Measurements from ENCODE around the gene ANGPT4. TPM values are rescaled to one million over a fixed set of nuclear protein-coding genes. Genes with fewer than 3 reads are reported as not detected.

Gene ANGPT4
- total and polyA plus RNA-seq, 5 donors from 2014 or later: not detected

DNA sequence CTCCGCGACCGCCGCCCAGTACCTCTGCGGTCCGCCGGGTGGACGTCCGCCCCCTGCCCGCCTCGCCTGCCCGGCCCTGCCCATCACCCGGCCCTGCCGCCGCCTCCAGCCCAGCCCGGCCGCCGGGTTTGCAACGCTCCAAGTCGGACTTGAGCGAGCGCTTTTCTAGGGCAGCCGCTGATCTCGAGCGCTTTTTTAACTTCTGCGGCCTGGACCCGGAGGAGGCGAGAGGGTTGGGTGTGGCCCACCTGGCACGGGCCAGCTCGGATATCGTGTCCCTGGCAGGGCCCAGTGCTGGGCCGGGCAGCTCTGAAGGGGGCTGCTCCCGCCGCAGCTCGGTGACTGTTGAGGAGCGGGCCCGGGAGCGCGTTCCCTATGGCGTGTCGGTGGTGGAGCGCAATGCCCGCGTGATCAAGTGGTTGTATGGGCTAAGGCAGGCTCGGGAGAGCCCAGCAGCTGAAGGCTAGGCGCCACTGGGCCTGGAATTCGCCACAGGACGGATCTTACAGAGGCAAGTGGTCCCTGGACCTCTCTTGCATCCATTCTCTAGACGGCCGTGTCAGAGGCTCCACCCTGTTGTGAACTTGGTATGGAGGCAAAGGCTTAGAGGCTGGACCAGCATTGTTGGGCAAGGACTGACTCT is 70.8 kb downstream of the ANGPT4 start:
- ATAC-seq (ENCODE audit: low read depth in 2 of 2) (no peak), DNase-seq (no peak)
- H3K27me3 ChIP-seq (ENCODE audit: control insufficient read depth, insufficient read depth, low read length): no peaks in the 10 kb centered on the region
- Mint-ChIP-seq H3K4me1 (peaks cover 5 to 69% (median 44%) of the 10 kb centered on the region in 4 donors), H3K27me3 (no peaks in the 10 kb centered on the region), H3K4me3 (peak overlapping the region; percentile 94 to 99 (median 98)), H3K27ac (peak overlapping the region; percentile 94 to 100 (median 95)), H3K36me3 (peaks cover 6% of the 10 kb centered on the region), H3K9me3 (peaks cover 0 to under 1% (median 0%) of the 10 kb centered on the region in 7 donors)
- H3K9me3 ChIP-seq (ENCODE audit: control insufficient read depth in 2 of 2, low read length in 2 of 2): no peaks in the 10 kb centered on the region
- no peaks in the 10 kb centered on the region for H3K36me3 ChIP-seq (ENCODE audit: control insufficient read depth, insufficient read depth, low read length)
- H3K4me3 ChIP-seq (ENCODE audit: low read depth, low read length): peak overlapping the region; percentile 93
- H3K27ac ChIP-seq (ENCODE audit: insufficient read depth, low read length, poor library complexity, severe bottlenecking): peak overlapping the region; percentile 82
- peaks cover 86% of the 10 kb centered on the region for H3K4me1 ChIP-seq (ENCODE audit: control insufficient read depth, insufficient read depth, low read length, poor library complexity, severe bottlenecking)

DNA sequence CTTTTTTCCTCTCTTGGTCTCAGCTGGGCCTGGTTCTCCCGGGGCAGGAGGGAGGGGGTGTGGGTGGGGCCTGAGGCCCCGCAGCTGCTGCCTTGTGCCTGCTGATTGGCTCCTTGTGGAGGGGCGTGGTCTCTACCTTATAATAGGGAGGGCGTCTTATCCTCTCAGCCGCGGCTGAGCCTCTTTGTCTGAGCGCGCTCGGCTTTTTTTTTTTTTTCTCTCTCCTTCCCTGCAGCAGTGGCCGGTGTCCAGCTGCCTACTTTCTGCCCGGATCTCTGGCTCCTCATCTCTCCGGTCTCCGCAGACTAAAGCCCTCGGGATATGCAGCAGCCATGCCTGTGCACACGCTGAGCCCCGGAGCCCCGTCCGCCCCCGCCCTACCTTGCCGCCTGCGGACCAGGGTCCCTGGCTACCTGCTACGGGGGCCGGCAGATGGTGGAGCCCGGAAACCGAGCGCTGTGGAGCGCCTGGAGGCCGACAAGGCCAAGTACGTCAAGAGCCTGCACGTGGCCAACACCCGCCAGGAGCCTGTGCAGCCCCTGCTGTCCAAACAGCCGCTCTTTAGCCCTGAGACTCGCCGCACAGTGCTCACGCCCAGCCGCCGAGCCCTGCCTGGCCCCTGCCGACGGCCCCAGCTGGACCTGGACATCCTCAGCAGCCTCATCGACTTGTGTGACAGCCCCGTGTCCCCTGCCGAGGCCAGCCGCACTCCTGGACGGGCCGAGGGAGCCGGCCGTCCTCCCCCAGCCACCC is 71.5 kb downstream of the ANGPT4 start:
- H3K4me3 Mint-ChIP-seq: peak overlapping the region; percentile 94 to 99 (median 98)
- H3K4me1 Mint-ChIP-seq: peaks cover 5 to 68% (median 40%) of the 10 kb centered on the region in 4 donors
- H3K27me3 Mint-ChIP-seq: no peaks in the 10 kb centered on the region
- ATAC-seq (ENCODE audit: low read depth in 2 of 2) (peak; percentile 93 to 94), DNase-seq (peak; percentile 87 to 95 (median 91))
- H3K4me3 ChIP-seq (ENCODE audit: low read depth, low read length): peak overlapping the region; percentile 62
- H3K36me3 ChIP-seq (ENCODE audit: control insufficient read depth, insufficient read depth, low read length): no peaks in the 10 kb centered on the region
- H3K27ac Mint-ChIP-seq: peak overlapping the region; percentile 60 to 94 (median 88)
- peak overlapping the region; percentile 82 for H3K27ac ChIP-seq (ENCODE audit: insufficient read depth, low read length, poor library complexity, severe bottlenecking)
- peaks cover 80% of the 10 kb centered on the region for H3K4me1 ChIP-seq (ENCODE audit: control insufficient read depth, insufficient read depth, low read length, poor library complexity, severe bottlenecking)
- no peaks in the 10 kb centered on the region for H3K9me3 Mint-ChIP-seq
- peaks cover 6% of the 10 kb centered on the region for H3K36me3 Mint-ChIP-seq
- H3K9me3 ChIP-seq (ENCODE audit: control insufficient read depth in 2 of 2, low read length in 2 of 2): no peaks in the 10 kb centered on the region
- H3K27me3 ChIP-seq (ENCODE audit: control insufficient read depth, insufficient read depth, low read length): no peaks in the 10 kb centered on the region

DNA sequence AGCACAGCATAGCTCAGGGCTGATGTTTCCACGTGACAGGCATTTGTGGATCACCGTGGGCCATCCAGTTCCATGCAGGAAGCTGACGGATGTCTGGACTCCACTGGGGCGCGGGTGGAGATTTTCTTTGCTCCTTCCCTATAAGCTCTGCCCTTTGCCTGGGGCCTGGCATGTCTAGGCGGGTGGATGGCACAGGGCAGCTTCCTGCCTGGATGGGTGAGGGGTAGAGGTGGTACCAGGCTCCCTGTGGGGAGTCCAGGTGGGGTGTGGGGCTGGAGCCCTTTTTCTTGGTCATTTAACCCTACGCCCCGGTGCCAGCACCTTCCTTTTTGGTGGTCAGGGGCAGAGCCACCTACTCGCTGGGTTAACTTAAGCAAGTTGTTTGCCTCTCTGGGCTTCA is 72.2 kb downstream of the ANGPT4 start:
- Mint-ChIP-seq H3K27me3 (no peaks in the 10 kb centered on the region), H3K27ac (peak overlapping the region; percentile 60 to 94 (median 88)), H3K4me1 (peaks cover 5 to 72% (median 38%) of the 10 kb centered on the region in 4 donors), H3K4me3 (peak overlapping the region; percentile 54 to 98 (median 96)), H3K9me3 (no peaks in the 10 kb centered on the region), H3K36me3 (peaks cover 6% of the 10 kb centered on the region)
- H3K9me3 ChIP-seq (ENCODE audit: control insufficient read depth in 2 of 2, low read length in 2 of 2): no peaks in the 10 kb centered on the region
- H3K36me3 ChIP-seq (ENCODE audit: control insufficient read depth, insufficient read depth, low read length): peaks cover 3% of the 10 kb centered on the region
- ATAC-seq (ENCODE audit: low read depth in 2 of 2) (no peak), DNase-seq (no peak)
- H3K27ac ChIP-seq (ENCODE audit: insufficient read depth, low read length, poor library complexity, severe bottlenecking): peak overlapping the region; percentile 82
- no peak overlapping the region for H3K4me3 ChIP-seq (ENCODE audit: low read depth, low read length)
- H3K27me3 ChIP-seq (ENCODE audit: control insufficient read depth, insufficient read depth, low read length): no peaks in the 10 kb centered on the region
- peaks cover 75% of the 10 kb centered on the region for H3K4me1 ChIP-seq (ENCODE audit: control insufficient read depth, insufficient read depth, low read length, poor library complexity, severe bottlenecking)

DNA sequence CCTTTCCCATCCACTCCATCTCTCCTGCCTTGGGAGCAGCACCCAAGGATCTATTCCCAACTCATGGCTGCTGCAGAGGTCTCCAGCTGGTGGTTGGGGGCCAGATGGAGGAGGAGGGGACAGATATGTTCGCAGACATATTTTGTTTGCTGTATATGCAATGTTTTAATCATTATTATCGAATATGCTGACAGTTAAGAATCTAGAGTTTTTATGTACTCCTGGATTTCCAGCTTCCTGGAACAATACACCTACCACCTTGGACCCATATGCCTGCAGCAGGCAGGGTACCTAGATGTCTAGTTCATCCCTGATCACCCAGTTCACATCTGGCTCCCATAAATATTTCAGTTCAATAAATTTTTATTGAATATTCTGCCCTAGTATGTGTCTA is 73.6 kb downstream of the ANGPT4 start:
- H3K4me1 ChIP-seq (ENCODE audit: control insufficient read depth, insufficient read depth, low read length, poor library complexity, severe bottlenecking): peaks cover 69% of the 10 kb centered on the region
- H3K27me3 ChIP-seq (ENCODE audit: control insufficient read depth, insufficient read depth, low read length): no peaks in the 10 kb centered on the region
- Mint-ChIP-seq H3K4me1 (peaks cover 6 to 67% (median 38%) of the 10 kb centered on the region in 4 donors), H3K27ac (peak overlapping the region in 1 of 3 donors; percentile 63), H3K36me3 (peaks cover 11% of the 10 kb centered on the region), H3K4me3 (peak overlapping the region; percentile 22 to 94 (median 64)), H3K27me3 (no peaks in the 10 kb centered on the region), H3K9me3 (no peaks in the 10 kb centered on the region)
- no peak for ATAC-seq (ENCODE audit: low read depth in 2 of 2)
- H3K9me3 ChIP-seq (ENCODE audit: control insufficient read depth in 2 of 2, low read length in 2 of 2): no peaks in the 10 kb centered on the region
- peaks cover 7% of the 10 kb centered on the region for H3K36me3 ChIP-seq (ENCODE audit: control insufficient read depth, insufficient read depth, low read length)
- H3K4me3 ChIP-seq (ENCODE audit: low read depth, low read length): no peak overlapping the region
- no peak for DNase-seq
- H3K27ac ChIP-seq (ENCODE audit: insufficient read depth, low read length, poor library complexity, severe bottlenecking): no peak overlapping the region

- no peak for ATAC-seq (ENCODE audit: low read depth in 2 of 2)
- peak overlapping the region; percentile 51 to 80 (median 76) for H3K4me3 Mint-ChIP-seq
- peaks cover 7% of the 10 kb centered on the region for H3K36me3 ChIP-seq (ENCODE audit: control insufficient read depth, insufficient read depth, low read length)
- H3K27ac Mint-ChIP-seq: peak overlapping the region in 1 of 3 donors; percentile 31
- H3K9me3 ChIP-seq (ENCODE audit: control insufficient read depth in 2 of 2, low read length in 2 of 2): no peaks in the 10 kb centered on the region
- peaks cover 69% of the 10 kb centered on the region for H3K4me1 ChIP-seq (ENCODE audit: control insufficient read depth, insufficient read depth, low read length, poor library complexity, severe bottlenecking)
- peaks cover 11 to 67% (median 37%) of the 10 kb centered on the region in 4 donors for H3K4me1 Mint-ChIP-seq
- DNase-seq: no peak
- no peaks in the 10 kb centered on the region for H3K27me3 ChIP-seq (ENCODE audit: control insufficient read depth, insufficient read depth, low read length)
- H3K36me3 Mint-ChIP-seq: peaks cover 14% of the 10 kb centered on the region
- H3K4me3 ChIP-seq (ENCODE audit: low read depth, low read length): no peak overlapping the region
- H3K27ac ChIP-seq (ENCODE audit: insufficient read depth, low read length, poor library complexity, severe bottlenecking): no peak overlapping the region
- no peaks in the 10 kb centered on the region for H3K27me3 Mint-ChIP-seq
- no peaks in the 10 kb centered on the region for H3K9me3 Mint-ChIP-seq
Observed at GRCh38 chr20:841568-842546, 74.3 kb downstream of the ANGPT4 start.

DNA sequence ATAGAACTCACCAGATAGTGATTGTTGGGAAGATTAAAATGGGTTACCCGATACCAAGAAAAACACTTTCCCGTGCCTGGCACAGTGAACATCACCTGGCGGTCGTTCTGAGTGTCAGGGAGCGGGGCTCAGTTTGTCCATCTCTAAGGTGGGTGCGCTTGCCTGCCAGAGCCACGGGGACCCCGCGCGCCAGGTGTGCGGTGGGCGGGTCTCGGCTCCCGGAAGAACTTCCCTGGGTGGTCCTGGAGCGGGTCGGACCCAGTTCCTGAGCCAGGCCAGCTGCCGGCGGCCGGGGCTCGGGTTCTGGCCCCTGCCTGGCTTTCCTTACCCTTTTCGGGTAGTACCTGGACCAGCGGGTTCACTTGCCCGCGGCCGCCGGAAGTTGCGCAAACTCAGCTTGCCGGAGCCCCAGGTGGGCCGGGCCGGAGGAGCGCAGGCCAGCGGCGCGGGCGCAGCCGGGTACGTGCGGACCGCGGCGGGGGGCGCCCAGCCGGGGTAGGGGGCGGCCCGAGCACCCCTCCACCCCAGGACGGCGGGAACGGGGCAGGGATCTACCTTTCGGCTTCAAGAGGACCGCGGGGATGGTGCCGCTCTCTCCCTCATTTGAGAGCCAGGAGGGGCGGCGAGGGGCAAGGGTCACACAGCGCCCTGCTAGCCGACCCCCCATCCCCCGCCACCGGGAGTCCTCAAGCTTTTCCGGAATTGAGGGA is 75.1 kb downstream of the ANGPT4 start:
- no peak overlapping the region for H3K27ac ChIP-seq (ENCODE audit: insufficient read depth, low read length, poor library complexity, severe bottlenecking)
- peaks cover 67% of the 10 kb centered on the region for H3K4me1 ChIP-seq (ENCODE audit: control insufficient read depth, insufficient read depth, low read length, poor library complexity, severe bottlenecking)
- H3K9me3 ChIP-seq (ENCODE audit: control insufficient read depth in 2 of 2, low read length in 2 of 2): no peaks in the 10 kb centered on the region
- no peak overlapping the region for H3K4me3 ChIP-seq (ENCODE audit: low read depth, low read length)
- Mint-ChIP-seq H3K27ac (peak overlapping the region in 1 of 3 donors; percentile 69), H3K9me3 (no peaks in the 10 kb centered on the region), H3K27me3 (no peaks in the 10 kb centered on the region), H3K36me3 (peaks cover 9% of the 10 kb centered on the region), H3K4me1 (peaks cover 11 to 66% (median 39%) of the 10 kb centered on the region in 4 donors), H3K4me3 (peak overlapping the region; percentile 71 to 80 (median 74))
- ATAC-seq (ENCODE audit: low read depth in 2 of 2): no peak
- peak in 1 of 3 donors; percentile 24 for DNase-seq
- H3K36me3 ChIP-seq (ENCODE audit: control insufficient read depth, insufficient read depth, low read length): peaks cover 7% of the 10 kb centered on the region
- H3K27me3 ChIP-seq (ENCODE audit: control insufficient read depth, insufficient read depth, low read length): no peaks in the 10 kb centered on the region

DNA sequence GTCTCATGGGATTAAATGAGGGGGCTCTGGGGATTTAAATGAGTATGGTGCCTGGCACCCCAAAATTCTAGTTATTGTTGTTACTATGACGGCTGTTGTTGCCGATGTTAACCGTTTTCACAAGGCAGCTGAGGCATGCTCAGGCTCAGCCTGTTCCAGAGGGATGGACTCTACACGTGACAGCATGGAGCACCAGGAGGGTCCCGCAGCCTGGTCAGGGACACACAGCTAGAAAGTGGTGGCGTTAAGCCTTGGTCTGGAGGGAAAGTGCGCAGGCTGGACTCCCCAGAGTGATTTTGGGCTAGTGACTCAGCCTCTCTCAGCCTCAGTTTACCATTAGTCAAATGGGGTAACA is 75.7 kb downstream of the ANGPT4 start:
- Mint-ChIP-seq H3K4me1 (peaks cover 11 to 68% (median 40%) of the 10 kb centered on the region in 4 donors), H3K36me3 (peaks cover 8% of the 10 kb centered on the region), H3K27me3 (no peaks in the 10 kb centered on the region), H3K27ac (peak overlapping the region in 1 of 3 donors; percentile 69), H3K4me3 (peak overlapping the region; percentile 66 to 75 (median 72)), H3K9me3 (no peaks in the 10 kb centered on the region)
- DNase-seq: no peak
- peaks cover 67% of the 10 kb centered on the region for H3K4me1 ChIP-seq (ENCODE audit: control insufficient read depth, insufficient read depth, low read length, poor library complexity, severe bottlenecking)
- no peak overlapping the region for H3K27ac ChIP-seq (ENCODE audit: insufficient read depth, low read length, poor library complexity, severe bottlenecking)
- H3K9me3 ChIP-seq (ENCODE audit: control insufficient read depth in 2 of 2, low read length in 2 of 2): no peaks in the 10 kb centered on the region
- no peak for ATAC-seq (ENCODE audit: low read depth in 2 of 2)
- peaks cover 7% of the 10 kb centered on the region for H3K36me3 ChIP-seq (ENCODE audit: control insufficient read depth, insufficient read depth, low read length)
- H3K4me3 ChIP-seq (ENCODE audit: low read depth, low read length): no peak overlapping the region
- H3K27me3 ChIP-seq (ENCODE audit: control insufficient read depth, insufficient read depth, low read length): no peaks in the 10 kb centered on the region

Data from CD4-positive, CD25-positive, alpha-beta regulatory T cell (primary cell).